KBM-7 (cell line): ENCODE results near the gene PLSCR5.

Source experiments
- DNase-seq: peaks from one replicate; pipeline ENCODE4 v3.0.0-alpha.2; 2015
- in situ Hi-C: fragments of 300-500 bp; cut with MboI; formaldehyde crosslinking; loops from 2 replicates; pipeline ENCODE4 v1.14.3; 2020; ENCODE audit warnings: low sequenced_read_pairs, low pct_unique_long_range_greater_than_20kb, mixed read lengths

PLSCR5 gene

GRCh38 chr3:146605106-146605505, at the start of gene PLSCR5:
Gene PLSCR5 (minus strand): TSS chr3:146605346. CDS start chr3:146605212, 134 bp downstream.
- no peak for DNase-seq
- in situ Hi-C loops: no loop called here

GRCh38 chr3:146653978-146654377, 48.8 kb upstream of the PLSCR5 start:
- no peak for DNase-seq
- in situ Hi-C loops: no loop called here

GRCh38 chr3:146650691-146651442, 45.7 kb upstream of the PLSCR5 start:
- no peak for DNase-seq
- in situ Hi-C loops: no loop called here

GRCh38 chr3:146646261-146646660, 41.1 kb upstream of the PLSCR5 start:
- no peak for DNase-seq
- in situ Hi-C loops: no loop called here

GRCh38 chr3:146640955-146641867, 36.1 kb upstream of the PLSCR5 start:
- peak; percentile 55 for DNase-seq
- in situ Hi-C loops: no loop called here

- DNase-seq: no peak
- in situ Hi-C loops: no loop called here
Measured at GRCh38 chr3:146640361-146640760, 35.2 kb upstream of the PLSCR5 start.

GRCh38 chr3:146638718-146639117, 33.6 kb upstream of the PLSCR5 start:
- DNase-seq: peak; percentile 14
- in situ Hi-C loops: no loop called here

GRCh38 chr3:146637871-146638270, 32.7 kb upstream of the PLSCR5 start:
- in situ Hi-C loops: no loop called here
- DNase-seq: no peak

GRCh38 chr3:146636881-146637280, 31.7 kb upstream of the PLSCR5 start:
- no peak for DNase-seq
- in situ Hi-C loops: no loop called here

GRCh38 chr3:146634346-146634745, 29.2 kb upstream of the PLSCR5 start:
- no peak for DNase-seq
- in situ Hi-C loops: no loop called here

- no peak for DNase-seq
- in situ Hi-C loops: no loop called here
Measured at GRCh38 chr3:146628671-146629070, 23.5 kb upstream of the PLSCR5 start.

- DNase-seq: no peak
- in situ Hi-C loops: no loop called here
Measured at GRCh38 chr3:146626403-146627122, 21.4 kb upstream of the PLSCR5 start.

- DNase-seq: no peak
- in situ Hi-C loops: no loop called here
Measured at GRCh38 chr3:146625186-146625775, 20.1 kb upstream of the PLSCR5 start.

- no peak for DNase-seq
- in situ Hi-C loops: no loop called here
Measured at GRCh38 chr3:146621723-146622122, 16.6 kb upstream of the PLSCR5 start.

- in situ Hi-C loops: no loop called here
- DNase-seq: no peak
Measured at GRCh38 chr3:146612015-146612414, 6.9 kb upstream of the PLSCR5 start.

GRCh38 chr3:146611096-146611495, 6.0 kb upstream of the PLSCR5 start:
- DNase-seq: no peak
- in situ Hi-C loops: no loop called here

- DNase-seq: no peak
- in situ Hi-C loops: no loop called here
Measured at GRCh38 chr3:146598535-146598934, 6.6 kb downstream of the PLSCR5 start.

GRCh38 chr3:146594843-146595482, 10.2 kb downstream of the PLSCR5 start:
- no peak for DNase-seq
- in situ Hi-C loops: no loop called here

- no peak for DNase-seq
Measured at GRCh38 chr3:146593776-146594175, 11.4 kb downstream of the PLSCR5 start.

More at GRCh38 chr3:146593776-146594175, 11.4 kb downstream of the PLSCR5 start:
- in situ Hi-C loops: no loop called here
